ENCODE measurements around the gene PRCC. TPM values are rescaled to one million over a fixed set of nuclear protein-coding genes. Genes with fewer than 3 reads are reported as not detected.

The PRCC gene
- total and polyA plus RNA-seq, 2 of the 8 experiments (the other 6 are each of a cell fraction or from before 2014, with no cell fraction given), result 95.2 to 115 TPM

GRCh38 chr1:156733989-156734584 is 33.2 kb upstream of the PRCC start:
- no peak overlapping the region for H2AK5ac ChIP-seq (ENCODE audit: low read depth, low read length)
- no peak overlapping the region for H3K9ac ChIP-seq (replicated peaks in 1 of 4; ENCODE audit: extremely low read depth in 1 of 4, low read depth in 3 of 4, low read length in 3 of 4)
- H2AFZ ChIP-seq (ENCODE audit: low read length), result no peak overlapping the region
- H3K4me2 ChIP-seq (ENCODE audit: insufficient read depth in 1 of 2, low read depth in 2 of 2, low read length in 2 of 2), result no peak overlapping the region
- H3K27me3 ChIP-seq (replicated peaks in 1 of 4; ENCODE audit: control insufficient read depth in 3 of 4, extremely low read depth in 1 of 4, insufficient read depth in 3 of 4, low read length in 3 of 4), result no peaks in the 10 kb centered on the region
- H4K91ac ChIP-seq (replicated peaks; ENCODE audit: insufficient read length, low read length), result no peak overlapping the region
- no peak overlapping the region for H2BK15ac ChIP-seq (ENCODE audit: low read length)
- H3K36me3 ChIP-seq (ENCODE audit: control insufficient read depth in 2 of 4, insufficient read depth in 4 of 4, low read length in 3 of 4), result peaks cover 0 to 18% (median 0%) of the 10 kb centered on the region in 4 experiments; a peak in 3 of 8 replicates
- H3K79me1 ChIP-seq (ENCODE audit: low read depth, low read length), result peaks cover 3% of the 10 kb centered on the region
- H4K8ac ChIP-seq (ENCODE audit: extremely low read depth, insufficient read depth, low read length), result no peak overlapping the region
- H3K27ac ChIP-seq (ENCODE audit: low read depth, low read length), result no peak overlapping the region
- no peak overlapping the region for H3K4me3 ChIP-seq (ENCODE audit: extremely low read depth in 1 of 4, insufficient read depth in 2 of 4, low read depth in 3 of 4, low read length in 4 of 4)
- peaks cover 0 to 8% of the 10 kb centered on the region in 2 experiments for H4K20me1 ChIP-seq (replicated peaks in 1 of 2; ENCODE audit: control insufficient read depth in 1 of 2, insufficient read depth in 2 of 2, low read length in 2 of 2)
- no peak overlapping the region for H3K56ac ChIP-seq (replicated peaks; ENCODE audit: insufficient read length, low read depth, low read length)
- ChIA-PET CTCF (ENCODE audit: partially characterized antibody) (interaction anchor here (0.6 to 65.2 kb wide), 4 partner anchors 8 to 125 kb away, joined by 3 to 4284 read pairs (median 19); partner anchors contain the start of genes CRABP2, INSRR, METTL25B and NES), POLR2A (ENCODE audit: partially characterized antibody) (interaction anchor here (0.6 to 13.3 kb wide), 5 partner anchors 9 to 297 kb away, joined by 3 to 214 read pairs (median 5); partner anchors contain the start of genes HDGF and MRPL24)
- no peak overlapping the region for H3K23ac ChIP-seq (ENCODE audit: insufficient read length)
- no peak overlapping the region for H2BK5ac ChIP-seq (ENCODE audit: low read depth, low read length)
- no peaks in the 10 kb centered on the region for H3K4me1 ChIP-seq (replicated peaks in 1 of 4; ENCODE audit: control insufficient read depth in 3 of 4, insufficient read depth in 4 of 4, low read length in 3 of 4)
- H3K18ac ChIP-seq (ENCODE audit: extremely low read depth, low read length), result no peak overlapping the region
- H2BK12ac ChIP-seq (ENCODE audit: low read depth, low read length), result no peak overlapping the region
- DNase-seq (ENCODE audit: low read depth in 1 of 2, low spot score in 2 of 2), result no peak
- TF ChIP-seq SAP30 (IDR thresholded peaks at IDR 0.05; ENCODE audit: insufficient read depth, insufficient replicate concordance, low read length) (no peak), MAX (IDR thresholded peaks at IDR 0.05) (no peak), JUND (IDR thresholded peaks at IDR 0.05; ENCODE audit: low read length) (no peak), EGR1 (IDR thresholded peaks at IDR 0.05; ENCODE audit: borderline replicate concordance, low read depth, low read length) (no peak), CHD2 (IDR thresholded peaks at IDR 0.05; ENCODE audit: low read length) (no peak), FOSL1 (IDR thresholded peaks at IDR 0.05; ENCODE audit: insufficient read depth, low read depth, low read length) (no peak), SP4 (IDR thresholded peaks at IDR 0.05; ENCODE audit: low read length) (no peak), TBP (IDR thresholded peaks at IDR 0.05; ENCODE audit: low read depth, low read length) (no peak)
- H3K23me2 ChIP-seq (ENCODE audit: low read depth, low read length), result 0 out of 2 replicates have a peak, but pooled peaks cover under 1% of the 10 kb centered on the region
- H3K9me3 ChIP-seq (ENCODE audit: insufficient read depth in 2 of 2, low read depth in 1 of 2, low read length in 1 of 2), result no peaks in the 10 kb centered on the region
- FAIRE-seq, result no peak
- H2BK120ac ChIP-seq (replicated peaks; ENCODE audit: low read depth, low read length), result no peak overlapping the region
- 90% methylated on average over 20 of the region's 20 CpGs; no CpG with 5 or more reads in 1 of the 2 experiments for WGBS, 2 experiments (ENCODE audit: extremely low coverage in 1 of 2, insufficient coverage in 1 of 2, insufficient read length in 1 of 2, insufficient replicate concordance in 2 of 2, low coverage in 1 of 2, low lambda C conversion rate in 2 of 2, missing lambda C conversion rate in 1 of 2)
- no peak overlapping the region for H3K4ac ChIP-seq (replicated peaks; ENCODE audit: insufficient read length, low read depth, low read length)
- peaks cover 5 to 14% of the 10 kb centered on the region in 2 experiments; a peak in 2 of 4 replicates for H3K79me2 ChIP-seq (ENCODE audit: control insufficient read depth in 1 of 2, insufficient read depth in 2 of 2, low read length in 2 of 2)
- H3K14ac ChIP-seq (ENCODE audit: insufficient read length), result no peak overlapping the region
- no peak overlapping the region for H2BK20ac ChIP-seq (ENCODE audit: low read length)
- H4K5ac ChIP-seq (ENCODE audit: insufficient read length, low read depth, low read length), result no peak overlapping the region
